Vagina (tissue), 2 donors: Measurements from ENCODE around the gene HES1.

ENCODE experiments used
- POLR2AphosphoS5 ChIP-seq, 2 donors: sonication (generic); formaldehyde crosslinking; IDR thresholded peaks; one replicate each; pipeline ENCODE4 v1.9.0; 2017; ENCODE audit warnings: antibody characterized with exemption in 2 of 2, mild to moderate bottlenecking in 2 of 2, low read depth in 1 of 2; ENCODE audit not compliant: insufficient read depth in 1 of 2
- TF ChIP-seq, protein P1 (sequence below), 3 experiments: fragments of 450-650 bp in 2 of 3; fragments of 200-600 bp in 1 of 3; sonication (generic) in 1 of 3; IDR thresholded peaks; one replicate each; pipeline ENCODE4 v1.5.1; 2017 to 2019; ENCODE audit warnings: antibody characterized with exemption in 3 of 3, mild to moderate bottlenecking in 2 of 3, moderate library complexity in 2 of 3

- TF ChIP-seq POLR2AphosphoS5 (IDR thresholded peaks at IDR 0.05; ENCODE audit: insufficient read depth in 1 of 2, low read depth in 1 of 2) = no peak
- TF ChIP-seq, protein P1, sequence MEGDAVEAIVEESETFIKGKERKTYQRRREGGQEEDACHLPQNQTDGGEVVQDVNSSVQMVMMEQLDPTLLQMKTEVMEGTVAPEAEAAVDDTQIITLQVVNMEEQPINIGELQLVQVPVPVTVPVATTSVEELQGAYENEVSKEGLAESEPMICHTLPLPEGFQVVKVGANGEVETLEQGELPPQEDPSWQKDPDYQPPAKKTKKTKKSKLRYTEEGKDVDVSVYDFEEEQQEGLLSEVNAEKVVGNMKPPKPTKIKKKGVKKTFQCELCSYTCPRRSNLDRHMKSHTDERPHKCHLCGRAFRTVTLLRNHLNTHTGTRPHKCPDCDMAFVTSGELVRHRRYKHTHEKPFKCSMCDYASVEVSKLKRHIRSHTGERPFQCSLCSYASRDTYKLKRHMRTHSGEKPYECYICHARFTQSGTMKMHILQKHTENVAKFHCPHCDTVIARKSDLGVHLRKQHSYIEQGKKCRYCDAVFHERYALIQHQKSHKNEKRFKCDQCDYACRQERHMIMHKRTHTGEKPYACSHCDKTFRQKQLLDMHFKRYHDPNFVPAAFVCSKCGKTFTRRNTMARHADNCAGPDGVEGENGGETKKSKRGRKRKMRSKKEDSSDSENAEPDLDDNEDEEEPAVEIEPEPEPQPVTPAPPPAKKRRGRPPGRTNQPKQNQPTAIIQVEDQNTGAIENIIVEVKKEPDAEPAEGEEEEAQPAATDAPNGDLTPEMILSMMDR (IDR thresholded peaks at IDR 0.05) = no peak
Measured at GRCh38 chr3:194164861-194165260, 28.9 kb downstream of the HES1 start.
